MM.1S (cell line): ENCODE measurements around the gene RASA1.

Experiments
- CTCF ChIP-seq: fragments of 300-600 bp; sonication (generic); IDR thresholded peaks from 2 replicates; pipeline ENCODE4 v1.5.1; 2016; ENCODE audit warnings: antibody characterized with exemption, low read length, mixed read lengths
- EZH2 ChIP-seq: fragments of 300-600 bp; sonication (generic); optimal IDR thresholded peaks from 2 replicates; pipeline ENCODE3; 2017; ENCODE audit warnings: low read depth, mild to moderate bottlenecking, antibody characterized with exemption, low read length, mixed read lengths
- EZH2phosphoT487 ChIP-seq: fragments of 300-600 bp; sonication (generic); IDR thresholded peaks from 2 replicates; pipeline ENCODE4 v1.6.1; 2018; ENCODE audit warnings: antibody characterized with exemption, low read length

GRCh38 chr5:87254035-87254434 lies 13.6 kb upstream of the RASA1 start:
- TF ChIP-seq CTCF (no peak), EZH2phosphoT487 (no peak), EZH2 (no peak)
